ENCODE data around the gene IGLON5.

- TF ChIP-seq CTCF (optimal IDR thresholded peaks at IDR 0.05 in 1 of 3, IDR thresholded peaks at IDR 0.05 in 1 of 3, conservative IDR thresholded peaks at IDR 0.05 in 1 of 3; ENCODE audit: extremely low read depth in 1 of 3, insufficient read depth in 2 of 3, low read length in 3 of 3) = no peak
- no peak for TF ChIP-seq EZH2 (IDR thresholded peaks at IDR 0.05; ENCODE audit: low read length)
Measured at GRCh38 chr19:51371186-51371690, 59.8 kb downstream of the IGLON5 start.
